DND-41 (cell line): ENCODE data around the gene MGST2.

Source experiments
- ATAC-seq: fragments of 200-7000 bp; cut with Tn5 transposase; 3 replicates; pipeline ENCODE4 v1.9.1; 2021; ENCODE audit warnings: low read depth; ENCODE audit not compliant: insufficient read depth
- DNase-seq: peaks from one replicate; pipeline ENCODE4 v3.0.0-alpha.2; 2020
- H2AFZ ChIP-seq: 2 replicates; pipeline ENCODE4 v1.6.0; 2012; ENCODE audit warnings: low read depth, low read length
- H3K27ac ChIP-seq: 2 replicates; pipeline ENCODE4 v1.5.1; 2012; ENCODE audit warnings: low read length, inconsistent platforms
- H3K27me3 ChIP-seq: fragments of 200-600 bp; sonication (generic); 2 replicates; pipeline ENCODE4 v1.6.0; 2012; ENCODE audit warnings: low read length, mild to moderate bottlenecking, inconsistent platforms; ENCODE audit not compliant: insufficient read depth, poor library complexity
- H3K36me3 ChIP-seq: 2 replicates; pipeline ENCODE4 v1.5.1; 2012; ENCODE audit warnings: low read length, inconsistent platforms; ENCODE audit not compliant: insufficient read depth
- H3K4me1 ChIP-seq: 2 replicates; pipeline ENCODE4 v1.5.1; 2012; ENCODE audit warnings: mild to moderate bottlenecking, low read length; ENCODE audit not compliant: insufficient read depth
- H3K4me2 ChIP-seq: 2 replicates; pipeline ENCODE4 v1.6.0; 2012; ENCODE audit warnings: mild to moderate bottlenecking, moderate library complexity, low read length, inconsistent platforms; ENCODE audit not compliant: insufficient read depth
- H3K4me3 ChIP-seq, 2 experiments: fragments of 200-600 bp in 1 of 2; shearing (Covaris generic) in 1 of 2; 2 replicates each; pipeline ENCODE4 v1.5.1; 2012 to 2016; ENCODE audit warnings: inconsistent platforms in 2 of 2, low read length in 2 of 2, mild to moderate bottlenecking in 2 of 2, low read depth in 1 of 2, moderate library complexity in 1 of 2
- H3K79me2 ChIP-seq: 2 replicates; pipeline ENCODE4 v1.6.0; 2012; ENCODE audit warnings: low read length, inconsistent platforms; ENCODE audit not compliant: insufficient read depth
- H3K9ac ChIP-seq: 2 replicates; pipeline ENCODE4 v1.6.0; 2012; ENCODE audit warnings: low read depth, mild to moderate bottlenecking, inconsistent platforms, low read length, moderate library complexity
- H3K9me3 ChIP-seq: 2 replicates; pipeline ENCODE4 v1.5.1; 2012; ENCODE audit warnings: low read length, moderate library complexity, mild to moderate bottlenecking, inconsistent platforms; ENCODE audit not compliant: insufficient read depth, severe bottlenecking
- H4K20me1 ChIP-seq: 2 replicates; pipeline ENCODE4 v1.6.0; 2012; ENCODE audit warnings: low read length; ENCODE audit not compliant: insufficient read depth
- EZH2 ChIP-seq: IDR thresholded peaks from 3 replicates; pipeline ENCODE4 v1.6.1; 2012; ENCODE audit warnings: borderline replicate concordance, low read depth, mild to moderate bottlenecking, moderate library complexity, low read length, inconsistent platforms; ENCODE audit not compliant: severe bottlenecking
- TF ChIP-seq, protein P1 (sequence below): IDR thresholded peaks from 2 replicates; pipeline ENCODE4 v1.5.1; 2012; ENCODE audit warnings: borderline replicate concordance, low read length, moderate library complexity, mild to moderate bottlenecking; ENCODE audit not compliant: poor library complexity, severe bottlenecking; ENCODE audit errors: extremely low read depth

The MGST2 gene

DNA sequence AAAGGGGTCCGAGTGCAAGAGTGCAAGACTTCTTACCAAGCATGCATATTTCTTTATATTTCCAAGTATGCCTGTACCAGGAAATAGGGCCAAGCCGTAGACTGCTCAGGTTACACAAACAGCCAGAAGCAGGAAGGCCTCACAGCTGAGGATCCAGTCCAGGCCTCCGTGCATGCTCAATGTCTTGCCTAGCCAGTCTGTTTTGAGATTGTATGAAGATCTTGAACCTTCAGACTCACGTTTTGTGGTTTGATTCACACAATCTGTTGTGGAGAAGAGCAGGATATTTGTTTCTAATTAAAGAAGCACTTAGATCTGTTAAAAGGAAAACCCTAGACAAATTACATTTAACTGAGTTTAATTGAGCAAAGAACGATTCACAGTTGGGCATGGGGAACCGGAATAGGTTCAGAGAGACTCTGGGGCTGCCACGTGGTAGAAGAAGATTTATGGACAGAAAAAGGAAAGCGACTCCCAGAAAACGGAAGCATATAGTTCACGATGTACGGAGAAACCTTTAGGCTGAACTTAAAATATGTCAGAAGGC, 1.2 kb downstream of the MGST2 start:
- TF ChIP-seq EZH2, result no peak
- TF ChIP-seq, protein P1, sequence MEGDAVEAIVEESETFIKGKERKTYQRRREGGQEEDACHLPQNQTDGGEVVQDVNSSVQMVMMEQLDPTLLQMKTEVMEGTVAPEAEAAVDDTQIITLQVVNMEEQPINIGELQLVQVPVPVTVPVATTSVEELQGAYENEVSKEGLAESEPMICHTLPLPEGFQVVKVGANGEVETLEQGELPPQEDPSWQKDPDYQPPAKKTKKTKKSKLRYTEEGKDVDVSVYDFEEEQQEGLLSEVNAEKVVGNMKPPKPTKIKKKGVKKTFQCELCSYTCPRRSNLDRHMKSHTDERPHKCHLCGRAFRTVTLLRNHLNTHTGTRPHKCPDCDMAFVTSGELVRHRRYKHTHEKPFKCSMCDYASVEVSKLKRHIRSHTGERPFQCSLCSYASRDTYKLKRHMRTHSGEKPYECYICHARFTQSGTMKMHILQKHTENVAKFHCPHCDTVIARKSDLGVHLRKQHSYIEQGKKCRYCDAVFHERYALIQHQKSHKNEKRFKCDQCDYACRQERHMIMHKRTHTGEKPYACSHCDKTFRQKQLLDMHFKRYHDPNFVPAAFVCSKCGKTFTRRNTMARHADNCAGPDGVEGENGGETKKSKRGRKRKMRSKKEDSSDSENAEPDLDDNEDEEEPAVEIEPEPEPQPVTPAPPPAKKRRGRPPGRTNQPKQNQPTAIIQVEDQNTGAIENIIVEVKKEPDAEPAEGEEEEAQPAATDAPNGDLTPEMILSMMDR, result no peak
- Histone ChIP-seq H3K27me3 (no peaks in the 10 kb centered on the region), H3K36me3 (no peaks in the 10 kb centered on the region), H3K4me1 (peaks cover 32% of the 10 kb centered on the region), H3K4me2 (peak overlapping the region; percentile 64), H2AFZ (peak overlapping the region; percentile 88), H3K9ac (peak overlapping the region; percentile 64), H3K79me2 (peaks cover 16% of the 10 kb centered on the region), H3K27ac (peak overlapping the region; percentile 91), H4K20me1 (no peaks in the 10 kb centered on the region), H3K9me3 (no peaks in the 10 kb centered on the region), H3K4me3 (peak overlapping the region; percentile 21 to 65; a peak in 3 of 4 replicates)
- ATAC-seq (peak; percentile 86), DNase-seq (peak; percentile 77)

DNA sequence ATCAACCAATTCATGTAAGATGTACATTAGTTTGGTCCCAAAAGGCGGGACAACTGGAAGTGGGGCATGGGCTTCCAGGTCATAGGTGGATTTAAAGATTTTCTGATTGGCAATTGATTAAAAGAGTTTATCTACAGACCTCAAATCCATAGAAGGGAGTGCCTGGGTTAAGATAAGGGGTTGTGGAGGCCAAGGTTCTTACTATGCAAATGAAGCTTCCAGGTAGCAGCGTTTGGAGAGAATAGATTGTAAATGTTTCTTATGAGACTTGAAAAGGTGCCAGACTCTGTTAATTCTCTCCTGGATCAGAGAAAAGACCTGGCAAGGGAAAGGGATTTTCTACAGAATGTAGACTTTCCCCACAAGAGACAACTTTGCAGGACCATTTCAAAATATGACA, 2.4 kb downstream of the MGST2 start:
- H4K20me1 ChIP-seq, result no peaks in the 10 kb centered on the region

DNA sequence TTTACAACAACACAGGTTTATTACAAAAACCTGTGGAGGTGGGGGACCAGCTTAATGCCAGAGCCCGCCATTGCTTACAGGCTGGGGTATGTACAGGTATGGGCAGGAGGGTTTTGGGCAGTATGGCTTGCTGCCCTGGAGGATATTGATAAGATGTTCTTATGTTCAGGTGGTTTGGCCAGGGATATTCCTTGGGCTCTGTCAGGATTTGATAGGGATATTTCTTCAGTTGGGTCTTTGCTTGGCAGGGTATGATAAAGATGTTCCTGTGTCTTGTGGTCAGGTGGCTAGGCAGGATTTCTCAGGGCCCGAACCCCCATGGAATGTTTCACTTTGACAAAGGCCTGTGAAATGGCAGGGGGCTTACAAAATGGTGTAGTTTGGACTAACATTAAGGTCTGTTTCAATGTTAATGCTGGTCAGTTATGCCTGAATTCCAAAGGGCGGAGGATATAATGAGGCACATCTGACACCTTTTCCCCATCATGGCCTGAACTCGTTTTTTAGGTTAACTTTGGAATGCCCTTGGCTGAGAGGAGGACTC, 3.1 kb downstream of the MGST2 start:
- no peak for TF ChIP-seq EZH2
- TF ChIP-seq, protein P1, result no peak
- no peaks in the 10 kb centered on the region for H3K36me3 ChIP-seq

More for the DNA sequence above, 2.4 kb downstream of the MGST2 start:
- H3K79me2 ChIP-seq, result peaks cover 16% of the 10 kb centered on the region
- no peak overlapping the region for H3K4me3 ChIP-seq
- H2AFZ ChIP-seq, result no peak overlapping the region
- no peaks in the 10 kb centered on the region for H3K9me3 ChIP-seq
- no peak overlapping the region for H3K9ac ChIP-seq
- TF ChIP-seq, protein P1, result no peak
- TF ChIP-seq EZH2, result no peak
- ATAC-seq (no peak), DNase-seq (no peak)
- H3K27ac ChIP-seq, result no peak overlapping the region
- H3K36me3 ChIP-seq, result no peaks in the 10 kb centered on the region
- H3K4me2 ChIP-seq, result 0 out of 2 replicates have a peak overlapping the region, but pooled peaks have one; percentile 64
- no peaks in the 10 kb centered on the region for H3K27me3 ChIP-seq
- H3K4me1 ChIP-seq, result peaks cover 32% of the 10 kb centered on the region

DNA sequence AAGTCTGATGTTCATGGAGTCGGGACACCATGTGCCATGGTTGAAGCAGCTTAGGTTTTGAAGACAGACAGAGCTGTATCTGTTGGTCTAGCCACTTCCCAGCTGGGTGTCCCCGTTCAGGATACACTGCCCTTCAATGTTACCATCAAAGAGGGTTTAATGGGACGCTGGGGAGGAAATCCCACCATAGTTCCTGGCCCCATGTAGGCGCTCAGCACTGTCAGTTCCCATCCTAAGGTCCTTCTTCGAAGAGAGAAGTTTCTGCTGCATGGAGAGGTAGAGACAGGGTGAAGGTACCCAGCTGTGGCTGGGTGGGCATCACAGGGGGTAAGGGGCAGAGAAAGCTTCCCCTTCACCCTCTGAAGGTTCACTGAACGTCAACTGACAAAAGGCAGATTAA, 3.7 kb downstream of the MGST2 start:
- H3K9me3 ChIP-seq, result no peaks in the 10 kb centered on the region
- no peak overlapping the region for H3K9ac ChIP-seq
- TF ChIP-seq, protein P1, result no peak
- peaks cover 32% of the 10 kb centered on the region for H3K4me1 ChIP-seq
- DNase-seq (no peak), ATAC-seq (no peak)
- no peak overlapping the region for H3K27ac ChIP-seq
- peaks cover 16% of the 10 kb centered on the region for H3K79me2 ChIP-seq
- no peaks in the 10 kb centered on the region for H3K36me3 ChIP-seq
- no peaks in the 10 kb centered on the region for H3K27me3 ChIP-seq
- H3K4me3 ChIP-seq, result no peak overlapping the region
- H3K4me2 ChIP-seq, result no peak overlapping the region
- no peaks in the 10 kb centered on the region for H4K20me1 ChIP-seq
- H2AFZ ChIP-seq, result no peak overlapping the region

More for the DNA sequence above, 3.1 kb downstream of the MGST2 start:
- Histone ChIP-seq H2AFZ (no peak overlapping the region), H3K27me3 (no peaks in the 10 kb centered on the region), H3K27ac (no peak overlapping the region), H3K9me3 (no peaks in the 10 kb centered on the region), H3K4me1 (peaks cover 32% of the 10 kb centered on the region), H3K4me3 (no peak overlapping the region), H4K20me1 (no peaks in the 10 kb centered on the region), H3K79me2 (peaks cover 16% of the 10 kb centered on the region), H3K9ac (no peak overlapping the region), H3K4me2 (no peak overlapping the region)
- ATAC-seq (no peak), DNase-seq (no peak)
